HG02763 (cell line): ENCODE data around the gene HDGFL2.

Experiments used
- ATAC-seq: cut with Tn5 transposase; IDR thresholded peaks from one replicate; pipeline ENCODE4 v1.9.1; 2021; ENCODE audit warnings: mild to moderate bottlenecking, moderate library complexity; ENCODE audit not compliant: unreplicated experiment

HDGFL2 gene

DNA sequence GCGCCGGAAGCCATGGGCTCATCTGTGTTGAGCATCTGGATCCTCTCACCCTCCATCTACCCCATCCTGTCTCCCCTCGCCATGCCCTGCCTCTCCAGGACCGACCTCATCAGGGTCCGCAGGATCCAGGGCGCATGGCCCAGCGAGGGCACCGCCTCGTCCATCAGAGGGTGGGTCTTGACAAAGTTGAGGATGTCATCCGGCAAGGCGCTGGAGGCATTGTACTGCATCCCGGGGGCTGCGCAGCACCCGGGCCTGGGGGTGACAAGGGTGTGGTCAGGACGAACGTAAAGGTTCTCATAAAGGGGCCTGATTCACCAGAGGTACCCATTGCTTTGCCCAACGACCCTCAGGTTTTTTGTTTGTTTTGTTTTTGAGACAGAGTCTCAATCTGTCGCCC is 77.9 kb downstream of the HDGFL2 start:
- ATAC-seq: no peak

DNA sequence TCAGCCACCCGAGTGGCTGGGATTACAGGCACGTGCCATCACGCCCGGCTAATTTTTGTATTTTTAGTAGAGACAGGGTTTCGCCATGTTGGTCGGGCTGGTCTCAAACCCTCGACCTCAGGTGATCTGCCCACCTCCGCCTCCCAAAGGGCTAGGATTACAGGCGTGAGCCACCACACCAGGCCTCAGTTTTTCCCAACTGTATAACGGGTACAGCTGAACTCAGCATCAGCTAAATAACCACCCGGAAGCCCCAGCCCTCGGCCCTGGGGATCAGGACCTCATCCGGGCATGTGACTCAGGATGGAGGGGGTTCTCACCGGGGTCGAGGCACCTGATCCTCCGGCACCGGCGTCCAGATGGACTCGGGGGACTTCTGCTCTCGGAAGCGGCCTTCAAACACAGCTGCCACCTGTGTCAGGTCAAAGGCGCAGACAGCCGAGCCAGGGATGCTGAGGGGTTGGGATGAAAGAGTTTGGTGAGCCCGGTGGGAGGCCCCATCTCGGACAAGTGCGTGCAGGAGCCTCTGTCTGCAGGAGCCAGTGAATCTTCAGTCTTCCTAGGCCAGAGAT is 78.5 kb downstream of the HDGFL2 start:
- no peak for ATAC-seq
